GM19455 (cell line): ENCODE results near the gene MLN.

Experiments
- ATAC-seq: cut with Tn5 transposase; IDR thresholded peaks from one replicate; pipeline ENCODE4 v1.9.1; 2021; ENCODE audit not compliant: unreplicated experiment

The MLN gene

DNA sequence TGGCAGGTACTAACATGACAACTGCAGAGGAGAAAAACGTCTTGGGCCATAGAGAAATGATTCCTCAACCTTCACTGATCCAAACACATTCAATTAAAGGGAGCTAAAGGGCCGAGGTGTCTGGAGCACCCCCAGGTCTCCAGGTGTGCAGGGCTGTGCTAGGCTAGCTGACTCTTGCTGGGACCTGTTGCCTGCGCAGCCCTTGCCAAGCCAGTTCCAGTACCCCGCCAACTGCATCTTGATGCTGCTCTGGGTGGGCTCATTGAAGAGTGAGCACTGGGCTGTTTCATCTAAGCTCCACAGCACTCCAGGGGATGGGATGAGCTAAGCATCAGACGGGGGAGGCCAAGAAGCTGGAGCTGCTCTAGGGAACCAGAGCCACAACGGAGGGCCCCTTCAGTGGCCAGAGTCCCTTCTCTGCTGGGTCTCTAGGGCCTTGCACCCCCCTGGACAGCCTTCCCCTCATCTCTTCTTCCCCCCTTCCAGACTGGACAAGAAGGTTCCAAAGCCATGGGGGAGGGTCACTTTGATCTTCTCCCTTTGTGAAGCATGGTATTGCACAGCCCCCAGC is 30.8 kb downstream of the MLN start:
- ATAC-seq: no peak

DNA sequence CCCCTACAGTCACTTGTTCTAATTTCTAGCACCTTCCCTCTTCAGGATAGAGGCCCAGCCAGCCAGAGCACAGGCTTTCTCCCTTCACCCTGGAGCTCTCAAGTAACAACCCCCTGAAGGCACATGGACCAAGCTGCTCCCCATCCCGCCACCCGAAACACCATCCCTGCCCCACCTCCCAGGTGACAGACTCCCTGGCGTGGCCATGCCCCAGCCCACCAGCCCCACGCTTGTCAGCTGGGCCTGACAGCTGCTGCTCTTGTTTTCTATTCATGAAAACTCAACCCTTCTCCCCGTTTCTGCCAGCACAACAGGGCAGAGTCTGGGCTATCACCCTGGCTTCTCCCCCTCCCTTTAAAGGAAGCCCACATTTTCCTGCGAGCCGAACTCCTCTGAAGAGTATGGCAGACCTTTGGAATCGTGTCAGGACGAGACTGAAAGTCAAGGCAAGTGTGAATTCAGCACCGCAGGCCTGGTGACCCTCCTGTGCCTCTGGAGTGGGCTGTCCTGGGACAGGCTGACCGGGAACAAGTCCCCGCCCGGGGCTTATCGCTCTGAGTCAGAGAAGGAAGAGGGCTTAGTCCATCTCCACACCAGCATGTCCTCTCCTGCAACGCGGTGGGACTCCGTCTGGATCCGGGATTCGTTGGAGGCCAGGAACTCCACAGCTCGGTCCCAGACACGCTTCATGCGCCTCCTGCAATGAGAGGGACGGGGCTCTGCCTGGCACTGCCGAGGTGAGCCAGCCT is 31.5 kb downstream of the MLN start:
- ATAC-seq: no peak

DNA sequence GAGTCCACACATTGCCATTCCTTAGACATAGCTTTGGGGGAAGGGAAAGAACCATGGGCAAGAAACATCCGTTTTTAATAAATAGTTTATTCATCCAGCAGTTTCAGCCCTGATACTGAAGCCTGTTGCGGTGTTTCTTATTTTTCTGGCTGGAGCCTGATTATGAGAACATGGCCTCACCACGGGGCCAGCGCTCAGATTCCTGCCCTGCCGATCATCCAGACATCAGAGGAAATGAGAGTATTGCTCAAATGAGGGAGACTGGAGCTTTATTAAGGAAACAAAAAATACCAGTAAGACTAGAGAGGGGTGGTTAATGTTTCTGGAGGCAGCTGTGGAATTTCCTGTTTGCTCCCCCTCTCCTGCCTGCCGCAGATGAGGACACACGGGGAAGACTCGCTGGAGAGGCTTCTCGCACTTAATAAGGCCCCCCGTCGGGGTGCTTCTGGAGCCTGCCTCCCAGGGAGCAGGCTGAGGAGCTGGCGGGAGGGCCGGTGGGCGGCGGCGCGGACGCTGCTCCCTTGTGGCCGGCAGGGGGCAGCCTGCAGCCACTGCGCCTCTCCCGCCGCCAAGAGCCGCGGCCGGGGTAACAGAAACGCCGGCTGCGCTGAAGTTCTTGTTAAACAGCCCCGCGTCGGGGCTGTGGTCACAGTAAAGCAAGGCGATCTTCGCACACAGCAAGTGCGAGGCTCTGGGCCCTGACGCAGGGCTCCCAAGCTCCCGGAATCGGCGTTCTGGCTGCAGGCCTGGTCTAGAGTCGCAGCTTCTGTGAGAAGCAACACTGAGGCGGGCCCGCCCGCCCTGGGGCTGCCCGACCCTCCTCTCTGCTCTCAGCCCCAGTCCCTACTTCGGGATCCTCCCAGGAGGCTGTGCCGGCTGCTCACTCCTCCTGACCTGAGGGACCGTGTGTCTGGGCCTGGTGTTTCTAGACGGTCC is 32.4 kb downstream of the MLN start:
- no peak for ATAC-seq

DNA sequence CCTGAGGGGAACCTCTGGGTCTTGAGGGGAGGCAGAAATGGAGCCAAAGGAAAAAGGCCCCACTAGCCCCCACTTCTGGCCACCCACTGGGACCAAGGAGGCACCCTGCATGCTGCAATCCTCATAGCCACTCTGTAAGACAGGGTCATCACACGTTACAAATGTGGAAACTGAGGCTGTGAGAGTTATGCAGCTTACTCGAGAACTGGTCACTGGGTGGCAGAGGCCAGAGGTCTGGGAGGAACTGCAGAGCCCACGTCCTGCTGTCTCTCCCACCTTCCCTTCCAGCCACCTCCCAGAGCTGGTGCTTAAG is 33.0 kb downstream of the MLN start:
- no peak for ATAC-seq

DNA sequence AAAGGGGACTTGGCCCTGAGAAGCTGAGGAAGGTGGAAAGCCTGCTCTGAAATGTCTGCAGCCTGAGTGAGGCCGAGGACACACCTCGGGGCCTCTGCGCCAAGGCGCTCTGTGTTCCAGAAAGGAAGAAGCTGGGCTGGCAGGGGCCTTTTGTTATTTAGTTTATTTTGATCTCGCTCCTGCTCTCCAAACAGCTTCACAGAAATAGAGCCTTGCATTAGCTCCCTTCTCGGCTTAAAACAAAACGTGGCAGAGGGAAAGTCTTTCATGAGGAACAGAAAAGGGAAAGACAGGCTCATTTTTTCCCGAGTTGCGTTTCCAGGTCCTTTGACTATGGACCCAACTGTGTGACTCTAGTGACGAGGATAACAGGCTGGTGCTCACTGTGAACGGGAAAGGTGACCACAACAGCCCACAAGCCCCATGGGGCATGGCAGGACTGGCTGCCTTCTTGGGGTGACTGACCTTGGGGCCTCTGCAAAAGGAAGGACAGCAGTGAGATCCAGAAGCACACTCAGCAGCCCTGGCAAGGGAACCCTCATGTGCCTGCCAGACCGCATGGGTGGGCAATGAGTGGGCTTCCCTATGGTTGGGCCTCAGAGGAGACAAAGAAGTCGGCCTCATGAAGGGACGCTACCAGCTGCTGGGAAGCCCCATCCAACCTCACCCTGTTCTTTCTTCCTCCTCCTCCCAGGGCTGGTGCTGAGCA is 33.5 kb downstream of the MLN start:
- no peak for ATAC-seq

DNA sequence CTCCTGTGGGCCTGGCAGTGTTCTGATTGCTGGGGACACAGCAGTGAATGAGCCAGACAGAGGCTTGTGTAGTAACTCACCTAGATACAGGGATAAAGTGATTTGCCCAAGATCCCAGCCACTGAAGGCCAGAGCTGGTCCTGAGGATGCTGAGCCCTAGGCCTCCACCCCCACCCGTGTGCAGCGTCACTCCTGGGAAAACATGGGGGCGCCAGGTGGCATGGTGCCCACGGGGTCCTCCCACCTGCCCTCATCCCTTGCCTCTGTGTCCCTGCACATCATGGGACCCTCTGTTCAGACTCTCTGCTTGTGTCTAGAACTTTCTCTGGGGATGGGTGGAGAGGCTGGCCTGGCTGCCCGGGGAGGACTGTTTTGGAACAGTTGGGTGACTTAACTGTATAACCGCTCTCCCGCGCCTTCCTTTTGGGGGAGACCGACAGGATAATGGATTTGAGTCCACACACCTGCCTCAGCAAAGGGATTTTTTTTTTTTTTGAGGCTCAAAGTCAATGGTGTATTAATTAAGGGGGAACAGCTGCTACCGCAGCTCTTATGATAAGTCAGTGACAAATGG is 34.5 kb downstream of the MLN start:
- ATAC-seq: no peak

DNA sequence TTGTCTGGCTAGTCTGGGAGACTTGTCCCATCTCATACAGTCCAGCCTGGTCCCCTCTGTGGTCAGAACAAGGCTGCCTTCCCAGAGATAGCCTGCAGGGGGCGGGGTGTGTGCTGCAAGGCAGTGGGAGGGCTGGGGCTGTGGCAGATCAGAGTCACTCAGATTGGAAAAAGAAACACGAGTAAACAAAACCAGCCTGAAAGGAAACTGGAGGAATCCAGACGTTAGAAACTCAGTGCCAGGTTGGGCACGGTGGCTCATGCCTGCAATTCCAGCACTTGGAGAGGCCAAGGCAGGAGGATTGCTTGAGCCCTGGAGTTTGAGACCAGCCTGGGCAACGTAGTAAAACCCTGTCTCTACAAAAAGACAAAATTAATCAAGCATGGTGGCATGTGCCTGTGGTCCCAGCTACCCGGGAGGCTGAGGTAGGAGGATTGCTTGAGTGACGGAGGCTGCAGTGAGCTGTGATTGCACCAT is 35.1 kb downstream of the MLN start:
- ATAC-seq: peak; percentile 59

DNA sequence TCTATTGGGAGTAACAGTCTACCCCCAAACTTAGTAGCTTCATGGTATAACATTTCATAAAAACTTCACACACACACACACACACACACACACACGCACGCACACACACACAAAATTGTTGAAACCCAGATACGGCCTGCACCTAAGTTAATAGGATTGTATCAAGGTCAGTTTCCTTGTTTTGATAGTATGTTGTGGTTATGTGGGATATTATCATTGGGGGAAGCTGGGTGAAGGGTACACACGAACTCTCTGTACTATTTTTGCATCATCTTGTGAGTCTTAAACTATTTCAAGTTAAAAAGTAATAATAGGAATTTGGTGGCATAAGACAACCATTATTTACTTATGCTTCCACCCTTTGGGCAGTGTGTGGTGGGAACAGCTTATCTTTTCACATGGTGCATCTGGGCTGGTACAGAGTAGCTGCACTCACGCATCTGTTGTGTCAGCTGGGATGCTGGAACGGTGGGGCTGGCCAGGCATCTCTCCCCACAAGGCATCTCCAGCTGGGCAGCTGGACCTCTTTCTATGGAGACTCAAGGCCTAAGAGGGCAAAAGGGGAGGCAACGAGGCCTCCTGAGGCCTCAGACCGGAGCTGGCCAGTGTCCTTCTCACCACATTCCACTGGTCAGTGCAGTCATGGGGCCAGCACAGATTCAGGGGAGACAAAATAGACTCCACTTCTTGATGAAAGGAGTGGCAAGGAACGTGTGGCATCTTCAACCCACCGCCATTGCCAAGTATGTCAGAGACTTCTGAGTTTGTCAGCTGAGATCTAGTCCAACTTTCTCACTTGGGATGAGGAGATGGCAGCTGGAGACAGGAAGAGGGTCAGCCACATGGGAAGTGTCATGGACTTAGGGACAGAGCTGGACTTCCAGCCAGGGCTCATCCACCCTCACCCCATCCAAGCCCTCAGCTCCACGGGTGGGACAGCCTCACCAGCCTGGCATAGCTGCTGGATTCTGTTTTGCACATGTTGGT is 36.6 kb downstream of the MLN start:
- no peak for ATAC-seq

DNA sequence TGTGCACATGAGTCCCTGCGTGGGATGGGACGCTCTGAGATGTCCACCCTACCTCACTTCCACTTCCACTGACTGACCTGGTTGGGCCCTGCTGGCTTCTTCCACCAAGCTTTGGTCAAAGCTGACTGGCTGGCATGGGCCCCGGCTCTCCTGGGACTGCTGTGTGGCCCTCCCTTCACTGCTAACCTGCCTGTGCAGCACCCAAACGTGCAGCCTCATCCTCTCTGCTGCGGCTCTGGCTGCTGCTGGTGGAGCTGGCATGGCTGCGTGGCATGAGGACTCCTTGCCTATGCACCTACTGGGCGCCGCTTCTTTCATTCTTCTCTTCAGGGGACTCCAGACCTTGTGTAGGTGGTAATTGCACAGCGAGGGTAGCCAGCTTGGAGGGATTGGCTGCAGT is 38.4 kb downstream of the MLN start:
- ATAC-seq: no peak

DNA sequence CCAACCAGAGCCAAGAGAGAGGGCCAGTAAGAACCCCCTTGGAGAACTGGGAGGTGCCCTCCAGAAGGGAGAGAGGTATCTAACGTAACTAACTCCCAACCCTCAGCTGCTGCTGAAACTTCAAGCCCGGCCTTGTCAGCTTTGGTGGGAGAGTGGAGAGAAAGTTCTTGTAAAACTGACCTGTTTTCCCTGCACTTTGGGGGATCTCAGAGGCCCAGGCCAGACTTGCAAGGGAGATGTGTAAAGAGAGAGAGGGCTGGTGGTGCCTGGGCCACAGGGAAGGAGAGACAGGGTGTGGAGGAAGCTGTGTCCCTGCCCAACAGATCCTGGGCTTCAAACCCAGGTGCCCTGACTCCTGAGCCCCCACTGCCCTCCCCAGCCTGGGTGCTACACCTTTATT is 39.8 kb downstream of the MLN start:
- no peak for ATAC-seq

DNA sequence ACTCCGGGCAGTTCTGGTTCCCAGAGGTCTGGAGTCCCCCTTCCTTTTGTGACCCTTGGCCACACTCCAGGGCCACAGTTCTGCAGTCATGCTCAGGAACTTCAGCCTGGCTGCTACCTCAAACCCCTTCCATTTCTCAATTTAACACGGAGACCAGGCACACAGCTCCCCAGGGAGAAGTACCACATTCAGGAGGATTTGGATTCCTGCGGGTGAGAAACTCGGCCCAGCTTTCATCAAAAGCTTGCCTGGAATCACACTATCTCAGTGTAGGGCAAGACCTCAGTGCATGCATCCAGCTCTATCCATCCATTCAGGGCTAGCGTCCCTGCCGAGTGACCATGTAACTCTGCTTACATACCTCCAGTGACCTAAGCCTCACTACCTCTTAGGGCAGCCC is 40.3 kb downstream of the MLN start:
- ATAC-seq: no peak

DNA sequence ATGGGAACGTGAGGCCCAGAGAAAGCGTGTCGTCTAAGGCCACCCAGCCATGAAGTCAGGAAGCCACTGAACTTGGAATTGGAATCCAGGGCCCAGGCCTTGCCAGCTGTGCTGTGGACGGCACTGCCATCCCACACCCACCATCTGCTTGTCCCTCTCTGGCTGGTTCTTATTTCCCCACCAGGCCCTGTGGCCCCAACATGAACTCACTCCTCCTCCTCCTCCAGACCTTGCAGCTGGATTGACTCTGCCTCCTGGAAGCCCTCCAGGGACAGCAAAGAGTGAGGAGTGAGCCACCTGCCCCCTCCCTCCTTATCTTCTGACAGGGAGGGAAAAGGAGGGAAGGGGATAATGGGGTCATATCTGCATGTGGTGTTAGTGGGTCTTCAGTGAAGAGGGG is 41.1 kb downstream of the MLN start:
- no peak for ATAC-seq

DNA sequence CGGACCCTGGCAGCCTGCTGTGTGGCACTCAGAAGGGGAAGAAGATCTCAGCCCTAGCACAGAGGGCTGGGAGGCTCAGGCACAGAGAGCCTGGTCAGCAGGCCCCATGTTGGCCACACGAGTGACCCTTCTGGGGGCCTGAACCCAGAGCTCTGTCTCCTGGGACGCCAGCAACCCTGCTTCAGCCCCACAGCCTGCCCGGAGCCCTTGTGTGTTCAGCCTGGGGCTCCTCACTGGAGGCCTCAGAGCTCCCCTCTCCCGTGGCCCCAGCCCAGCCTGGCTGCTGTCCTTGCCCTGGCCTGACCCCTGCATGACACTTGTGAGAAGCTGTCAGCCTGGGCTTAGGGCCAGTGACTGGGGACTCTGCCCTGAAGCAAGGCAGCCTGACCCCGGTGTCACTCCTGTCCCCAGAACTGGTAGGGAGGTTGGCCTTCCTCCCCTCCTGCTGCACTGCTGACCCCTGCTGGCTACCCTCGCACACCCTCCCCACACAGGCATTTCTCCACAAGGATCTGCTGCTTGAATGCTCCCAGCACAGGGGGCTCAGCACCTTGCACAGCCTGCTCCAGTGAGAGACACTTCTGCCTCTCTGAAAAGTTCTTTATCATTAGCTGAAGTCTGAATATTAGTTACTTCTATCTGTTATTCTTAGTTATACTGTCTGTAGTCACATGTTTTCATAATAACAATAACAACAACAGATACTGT is 41.7 kb downstream of the MLN start:
- no peak for ATAC-seq

DNA sequence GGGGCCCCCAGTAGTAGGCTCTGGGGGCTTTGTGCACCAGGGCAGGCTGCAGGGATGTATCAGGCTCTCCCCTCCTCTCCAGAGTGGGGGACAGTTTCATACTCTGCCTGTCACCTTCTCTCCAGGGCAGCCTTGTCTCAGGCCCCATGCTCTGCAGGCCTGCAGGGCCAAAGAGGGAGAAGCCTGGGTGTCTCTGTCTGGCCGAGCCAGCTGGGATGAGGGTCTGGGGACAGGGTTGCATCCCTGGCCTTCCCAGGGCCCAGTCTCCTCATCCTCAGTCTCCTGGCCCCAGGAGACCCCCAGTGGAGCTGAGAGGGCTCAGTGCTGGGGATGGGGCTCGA is 42.3 kb downstream of the MLN start:
- no peak for ATAC-seq

DNA sequence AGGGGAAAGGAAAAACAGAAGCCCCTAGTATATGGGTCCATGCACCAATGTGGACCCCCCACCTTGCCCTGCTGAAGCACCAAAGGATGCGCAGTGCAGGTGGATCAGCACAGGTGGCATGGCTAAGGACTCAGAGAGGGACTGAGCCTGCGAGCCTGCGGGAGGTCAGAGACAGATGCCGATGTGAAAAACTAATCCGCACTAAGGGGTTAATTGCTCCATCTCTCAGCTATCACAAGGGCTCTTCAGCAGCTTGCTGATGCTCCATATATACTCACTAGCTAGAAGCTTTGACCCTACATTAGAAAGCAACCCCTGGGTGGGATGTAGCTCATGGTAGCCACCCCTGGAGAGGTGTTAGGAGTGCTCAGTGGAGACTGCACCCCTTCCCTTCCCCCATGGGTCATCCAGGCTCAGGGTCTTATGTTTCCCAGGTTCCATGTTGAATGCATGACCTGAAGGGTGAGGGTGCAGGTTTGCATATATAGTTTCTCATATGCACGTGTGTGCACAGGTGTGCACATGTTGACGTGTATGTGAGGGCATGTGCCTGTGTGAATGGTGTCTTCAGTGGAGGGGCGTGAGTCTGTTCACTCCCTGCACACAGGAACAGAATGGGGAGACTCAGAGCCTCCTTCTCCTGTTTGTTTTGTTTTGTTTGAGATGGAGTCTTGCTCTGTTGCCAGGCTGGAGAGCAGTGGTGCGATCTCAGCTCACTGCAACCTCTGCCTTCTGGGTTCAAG is 43.7 kb downstream of the MLN start:
- ATAC-seq: no peak

DNA sequence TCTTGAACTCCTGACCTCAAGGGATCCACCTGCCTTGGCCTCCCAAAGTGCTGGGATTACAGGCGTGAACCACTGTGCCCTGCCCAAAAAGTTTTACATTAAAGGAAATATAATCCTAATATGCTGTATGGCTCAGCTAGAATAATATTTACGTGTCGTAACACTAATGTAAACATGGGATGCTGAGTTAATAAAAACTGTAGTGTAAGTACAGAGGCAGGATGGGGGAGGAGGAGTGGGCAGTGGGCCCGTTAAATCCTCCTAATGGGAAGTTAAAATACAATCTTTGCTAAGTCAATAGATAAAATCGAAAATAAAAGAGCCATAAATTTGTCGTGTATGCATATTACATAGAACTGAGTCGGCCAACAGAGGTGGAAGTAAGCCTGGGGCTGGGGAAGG is 45.0 kb downstream of the MLN start:
- ATAC-seq: no peak

DNA sequence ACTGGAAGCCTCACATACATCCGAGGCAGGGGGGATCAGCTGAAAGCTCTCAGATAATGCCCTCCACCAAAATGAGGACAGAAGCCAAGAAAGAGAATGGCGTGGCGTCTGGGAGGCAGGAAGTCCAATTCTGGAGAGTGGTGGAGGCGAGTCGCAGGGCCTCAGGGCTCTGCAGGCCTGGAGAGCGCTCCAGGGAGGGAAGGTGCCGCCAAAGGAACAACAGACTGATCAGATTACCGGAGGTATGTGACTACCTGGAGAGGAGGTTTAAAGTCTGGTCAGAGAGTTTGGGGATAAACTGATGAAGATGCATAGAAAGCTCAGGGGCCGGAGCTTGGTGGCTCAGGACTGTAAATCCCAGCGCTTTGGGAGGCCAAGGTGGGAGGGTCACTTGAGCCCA is 45.9 kb downstream of the MLN start:
- ATAC-seq: no peak

DNA sequence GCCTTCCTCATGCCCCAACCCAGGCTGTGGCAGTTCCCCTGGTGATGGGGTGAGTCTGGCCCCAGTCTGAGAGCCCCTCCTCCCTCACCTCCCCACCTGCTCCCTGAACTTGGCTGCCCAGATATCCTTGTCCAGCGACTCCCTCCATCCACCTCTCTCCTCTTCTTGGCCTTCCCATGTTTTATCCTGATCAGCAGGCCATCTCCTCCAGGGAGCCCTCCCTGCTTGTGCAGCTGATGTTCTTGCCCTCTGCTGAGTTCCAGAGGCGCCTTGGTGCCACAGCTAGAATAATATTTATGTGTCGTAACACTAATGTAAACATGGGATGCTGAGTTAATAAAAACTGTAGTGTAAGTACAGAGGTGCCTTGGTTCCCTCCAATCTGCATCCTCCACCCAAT is 46.7 kb downstream of the MLN start:
- no peak for ATAC-seq
